ACHN (cell line): ENCODE data around the gene NPPB.
A peak's percentile ranks its signal among the peaks of the same experiment; 100 is the strongest.

Experiments
- DNase-seq: peaks from one replicate; pipeline ENCODE4 v3.0.0-alpha.2; 2015
- in situ Hi-C: cut with HindIII; loops from 2 replicates; pipeline ENCODE4 v1.10.0; 2017; ENCODE audit warnings: low sequenced_read_pairs, low pct_ligation_motif_present, low pct_unique_long_range_greater_than_20kb

NPPB gene

DNA sequence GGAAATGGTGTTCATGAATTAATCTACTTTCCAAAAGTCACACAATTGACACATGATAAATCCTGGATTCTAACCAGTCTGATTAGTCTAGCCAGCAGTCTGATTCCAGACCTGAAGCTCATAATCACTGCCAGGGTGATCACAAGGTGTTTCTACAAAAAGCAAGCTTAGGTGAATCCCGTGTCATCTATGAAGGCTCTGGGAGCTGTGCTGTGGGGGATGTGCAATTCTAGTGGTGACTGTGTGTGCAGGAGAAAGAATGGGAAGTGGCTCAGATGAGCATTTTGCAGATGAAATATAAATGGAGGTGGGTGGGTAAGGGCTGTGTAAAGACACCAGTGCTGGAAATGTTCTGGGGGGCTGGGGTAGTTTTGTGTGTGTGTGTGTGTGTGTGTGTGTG is 1.8 kb upstream of the NPPB start:
- no peak for DNase-seq
- in situ Hi-C loops: no loop called here

DNA sequence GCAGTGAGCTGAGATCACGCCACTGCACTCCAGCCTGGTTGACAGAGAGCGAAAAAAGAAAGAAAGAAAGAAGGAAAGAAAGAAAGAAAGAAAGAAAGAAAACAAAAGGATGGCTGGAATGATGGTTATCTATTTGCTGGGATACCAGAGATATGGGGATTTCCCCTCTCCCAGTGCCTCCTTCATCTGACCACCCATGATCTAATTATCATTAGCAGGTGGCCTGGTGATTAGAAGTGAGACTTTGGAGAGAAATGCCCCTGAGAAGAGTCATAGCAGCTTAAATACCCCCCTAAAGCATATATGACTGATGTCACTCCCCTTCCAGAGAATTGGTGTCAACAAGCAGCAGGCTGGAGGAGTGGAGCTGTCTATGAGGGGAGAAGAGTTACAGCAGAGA is 1.3 kb upstream of the NPPB start:
- in situ Hi-C loops: no loop called here
- no peak for DNase-seq

DNA sequence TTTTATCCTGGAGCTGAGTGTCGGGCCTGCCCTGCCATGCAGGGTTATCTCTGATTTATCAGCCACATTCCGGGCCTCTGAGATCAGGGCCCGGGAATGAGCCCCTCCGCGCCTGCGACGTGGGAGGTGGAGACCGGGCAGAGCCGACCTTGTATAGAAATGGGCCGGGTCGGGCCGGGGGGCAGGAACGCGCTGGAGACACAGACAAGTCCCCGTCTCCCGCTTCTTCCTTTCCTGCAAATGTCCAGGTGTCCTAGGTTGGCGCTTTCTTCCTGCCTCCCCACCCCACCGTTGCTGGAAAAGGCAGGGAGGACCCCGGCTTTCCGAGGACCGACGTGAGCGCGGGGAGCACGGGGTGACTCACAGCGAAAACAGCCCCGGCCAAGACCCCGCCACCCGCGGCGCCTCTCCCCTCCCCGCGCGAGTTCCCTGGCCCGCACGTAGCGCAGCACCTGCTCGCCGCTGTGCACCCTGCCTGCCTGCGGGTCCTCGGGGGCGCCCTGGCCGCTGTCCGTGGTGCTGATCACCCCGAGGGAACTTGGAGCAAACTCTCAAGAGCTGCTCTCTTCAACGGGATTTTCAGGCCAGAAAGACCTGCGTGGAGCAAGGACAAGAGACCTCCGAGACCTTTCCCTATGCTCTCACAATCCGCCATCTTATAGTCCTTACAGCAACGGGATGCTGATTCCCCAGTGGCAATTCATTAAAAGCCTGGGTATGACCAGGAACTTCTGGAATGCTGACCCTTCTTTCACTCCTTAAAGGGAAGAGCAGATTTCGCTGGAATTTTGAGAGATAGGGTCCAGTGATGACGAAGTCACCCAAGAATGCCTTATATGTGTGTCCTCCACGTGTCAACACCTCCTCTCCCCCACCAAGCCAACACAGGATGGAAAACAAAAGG is 475 bp upstream of the NPPB start:
- in situ Hi-C loops: no loop called here
- DNase-seq: peak; percentile 67

DNA sequence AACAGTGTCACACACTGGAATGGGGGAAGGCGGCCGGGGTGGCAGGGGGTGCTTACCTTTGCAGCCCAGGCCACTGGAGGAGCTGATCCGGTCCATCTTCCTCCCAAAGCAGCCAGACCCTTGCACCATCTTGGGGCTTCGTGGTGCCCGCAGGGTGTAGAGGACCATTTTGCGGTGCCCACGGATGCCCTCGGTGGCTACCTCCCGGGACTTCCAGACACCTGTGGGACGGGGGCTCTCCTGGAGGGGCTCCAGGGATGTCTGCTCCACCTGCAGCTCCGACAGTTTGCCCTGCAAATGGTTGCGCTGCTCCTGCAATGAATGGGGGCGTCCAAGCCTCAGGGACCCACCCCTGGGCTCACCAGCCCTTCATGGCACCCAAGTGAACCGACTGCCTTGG is 587 bp downstream of the NPPB start:
- in situ Hi-C loops: no loop called here
- no peak for DNase-seq

DNA sequence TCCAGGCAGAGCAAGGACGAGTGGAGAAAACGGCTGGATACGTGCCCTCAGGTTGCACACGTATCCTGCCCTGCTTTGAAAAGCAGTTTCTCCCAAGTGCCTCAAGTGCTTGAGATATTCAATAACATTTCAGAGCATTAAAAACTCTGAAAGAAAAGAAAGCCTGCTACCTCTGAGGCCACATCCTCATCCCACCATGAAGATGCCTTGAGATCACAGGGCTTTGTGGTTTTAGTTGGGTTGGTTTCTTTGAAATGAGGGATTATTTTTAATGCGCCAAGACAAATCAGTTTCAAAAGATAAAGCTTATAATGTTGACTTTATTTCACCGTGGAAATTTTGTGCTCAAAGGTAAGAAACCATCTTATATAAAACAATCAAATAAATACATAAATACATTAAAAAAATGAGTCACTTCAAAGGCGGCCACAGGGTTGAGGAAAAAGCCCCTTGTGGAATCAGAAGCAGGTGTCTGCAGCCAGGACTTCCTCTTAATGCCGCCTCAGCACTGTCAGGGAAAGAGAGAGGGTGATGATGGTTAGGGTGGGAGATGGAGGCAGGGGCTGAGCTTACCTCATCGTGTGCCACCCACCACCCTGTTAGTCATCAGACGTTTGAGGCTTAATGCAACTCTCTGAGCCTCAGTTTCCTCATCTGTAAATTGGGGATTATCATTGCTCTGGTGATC is 1.4 kb downstream of the NPPB start:
- in situ Hi-C loops: no loop called here

DNA sequence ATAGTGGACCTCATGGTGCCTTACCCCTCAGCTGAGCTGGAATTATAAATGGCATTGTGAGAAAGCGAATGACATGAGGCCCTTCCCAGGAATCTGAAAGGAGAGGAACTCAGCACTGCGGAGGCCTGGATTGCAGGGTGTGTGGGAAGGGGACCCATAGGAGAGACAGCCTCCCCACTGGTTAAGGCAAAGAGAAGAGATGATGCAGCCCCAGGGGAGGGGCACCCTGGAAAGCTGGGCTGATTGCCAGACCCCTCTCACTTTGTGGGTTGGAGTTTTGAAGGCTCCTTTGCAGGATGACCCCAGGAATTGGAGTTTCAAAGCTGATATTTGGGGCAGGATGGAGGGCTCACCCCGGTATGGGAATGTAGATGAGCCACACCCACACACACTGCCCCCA is 2.0 kb downstream of the NPPB start:
- no peak for DNase-seq
- in situ Hi-C loops: no loop called here

More for the DNA sequence above, 1.4 kb downstream of the NPPB start:
- no peak for DNase-seq

DNA sequence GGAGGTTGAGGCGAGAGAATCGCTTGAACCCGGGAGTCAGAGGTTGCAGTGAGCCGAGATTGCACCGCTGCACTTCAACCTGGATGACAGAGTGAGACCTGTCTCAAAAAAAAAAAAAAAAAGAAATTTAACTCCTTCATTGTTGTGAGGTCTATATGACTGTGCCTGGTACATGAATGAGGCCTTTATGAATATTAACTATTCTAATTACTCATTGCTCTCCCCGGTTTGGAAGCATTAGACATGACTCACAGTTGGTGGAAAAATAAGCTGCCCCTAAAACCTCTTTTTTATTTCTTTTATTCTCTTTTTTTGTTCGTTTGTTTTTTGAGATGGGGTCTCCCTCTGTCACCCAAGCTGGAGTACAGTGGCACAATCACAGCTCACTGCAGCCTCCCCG is 3.3 kb downstream of the NPPB start:
- in situ Hi-C loops: no loop called here
- no peak for DNase-seq

DNA sequence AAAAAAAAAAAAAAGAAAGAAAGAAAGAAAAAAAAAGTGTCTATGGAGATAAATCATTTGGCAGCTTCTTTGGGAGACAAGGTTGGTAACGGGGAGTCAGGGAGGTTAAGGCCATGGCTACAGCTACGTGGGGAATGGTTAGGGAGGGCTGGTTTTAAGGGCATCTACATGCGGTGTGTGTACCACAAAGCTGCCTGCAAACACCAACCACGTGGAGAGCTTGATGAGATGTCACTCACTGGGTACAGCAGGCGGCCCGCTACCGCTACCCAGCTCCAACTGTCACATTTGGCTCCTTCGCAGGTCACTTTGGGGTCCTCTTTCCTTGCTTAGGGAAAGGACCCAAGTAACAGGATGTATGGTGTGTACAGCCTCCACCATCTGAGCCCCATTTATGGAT is 4.2 kb downstream of the NPPB start:
- in situ Hi-C loops: no loop called here
- no peak for DNase-seq

DNA sequence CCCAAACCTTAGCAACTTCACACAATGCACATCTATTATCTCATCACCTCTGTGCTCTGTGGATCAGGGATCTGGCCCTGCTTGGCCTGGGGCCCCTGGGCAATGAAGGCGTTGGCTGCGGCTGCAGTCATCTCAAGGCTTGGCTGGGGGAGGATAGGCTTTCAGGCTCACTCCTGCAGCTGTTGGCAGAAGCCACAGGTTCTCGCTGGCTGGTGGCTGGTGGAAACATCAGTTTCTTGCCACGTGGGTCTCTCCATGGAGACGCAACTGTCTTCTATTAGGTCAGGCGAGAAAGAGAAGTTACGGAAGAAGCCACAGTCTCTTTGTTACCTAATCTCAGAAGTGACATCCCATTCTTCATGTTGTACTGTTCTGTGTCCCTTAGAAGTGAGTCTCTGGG is 7.6 kb downstream of the NPPB start:
- in situ Hi-C loops: no loop called here
- DNase-seq: no peak

DNA sequence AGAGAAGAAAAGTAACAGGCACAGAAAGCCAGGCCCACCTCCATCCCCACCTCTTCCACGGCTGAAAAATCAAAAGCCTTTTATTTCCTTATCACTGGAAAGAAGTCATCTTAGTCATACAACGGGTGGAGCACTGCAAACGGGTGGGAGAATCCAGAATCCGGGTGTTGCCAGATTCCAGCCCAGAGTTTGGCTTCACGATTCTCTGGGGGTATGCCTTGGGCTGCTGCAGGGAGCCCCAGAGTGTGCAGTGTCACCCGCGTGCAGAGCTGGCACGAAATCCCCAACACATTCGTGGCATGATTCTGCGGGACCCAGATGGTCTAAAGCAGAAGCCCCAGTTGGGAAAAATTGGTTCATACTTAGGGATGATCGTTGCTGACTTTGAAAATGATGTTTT is 8.6 kb downstream of the NPPB start:
- in situ Hi-C loops: no loop called here
- no peak for DNase-seq

DNA sequence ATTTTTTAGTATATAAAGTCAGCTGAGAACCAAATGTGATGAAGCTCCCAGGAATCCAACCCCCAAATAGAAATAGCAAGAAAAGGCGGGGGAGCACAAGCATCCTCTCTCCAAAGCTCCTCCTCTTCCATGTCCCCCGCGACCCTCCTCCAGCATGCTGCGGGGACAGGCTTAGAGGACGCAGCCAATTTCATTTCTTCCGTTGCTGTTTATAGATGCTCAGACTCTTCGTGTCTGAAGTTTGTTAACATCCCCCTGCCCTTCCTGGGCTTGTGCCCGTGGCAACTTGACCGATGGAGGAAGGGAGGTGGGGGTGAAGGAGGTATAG is 10.4 kb downstream of the NPPB start:
- no peak for DNase-seq
- in situ Hi-C loops: no loop called here

DNA sequence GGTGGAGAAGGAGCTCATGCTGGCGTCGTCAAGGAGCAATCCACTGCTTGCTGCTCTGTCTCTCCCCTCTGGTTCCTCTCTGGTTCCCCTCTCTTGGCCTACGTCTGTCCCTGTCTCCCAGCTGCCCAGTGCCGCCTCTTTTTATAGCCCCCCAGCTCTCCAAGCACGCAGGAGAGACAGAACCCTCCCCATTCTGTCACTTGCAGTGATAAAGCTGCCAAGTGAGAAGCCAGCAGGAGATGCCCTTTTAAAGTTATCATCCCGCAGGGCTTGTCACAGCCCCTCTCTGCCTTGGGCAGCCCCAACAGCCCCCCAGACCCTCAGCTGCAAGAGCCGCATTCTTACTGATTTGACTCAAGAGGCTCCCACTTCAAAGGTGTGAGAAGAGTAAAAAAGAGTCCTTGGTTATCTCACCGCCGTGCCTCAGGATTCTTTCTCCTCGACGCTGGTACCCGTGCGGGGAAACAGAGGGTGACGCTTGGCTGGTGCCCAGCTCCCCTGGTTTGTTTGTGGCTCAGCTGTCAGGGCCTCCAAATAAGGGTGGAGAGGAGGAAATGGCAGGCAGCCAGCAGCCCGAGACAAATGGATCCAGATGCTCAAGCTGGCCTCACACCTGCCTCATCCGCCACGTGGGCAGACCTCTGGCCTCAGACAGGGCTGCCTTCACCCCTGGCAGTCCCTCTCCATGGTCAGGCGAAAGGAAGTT is 10.9 kb downstream of the NPPB start, which contains the start of gene NPPA:
Gene NPPA, minus strand, starts transcription at position 117 of the 706 bp plus-strand sequence. Its CDS starts 99 bp downstream, at position 18.
- in situ Hi-C loops: no loop called here

DNA sequence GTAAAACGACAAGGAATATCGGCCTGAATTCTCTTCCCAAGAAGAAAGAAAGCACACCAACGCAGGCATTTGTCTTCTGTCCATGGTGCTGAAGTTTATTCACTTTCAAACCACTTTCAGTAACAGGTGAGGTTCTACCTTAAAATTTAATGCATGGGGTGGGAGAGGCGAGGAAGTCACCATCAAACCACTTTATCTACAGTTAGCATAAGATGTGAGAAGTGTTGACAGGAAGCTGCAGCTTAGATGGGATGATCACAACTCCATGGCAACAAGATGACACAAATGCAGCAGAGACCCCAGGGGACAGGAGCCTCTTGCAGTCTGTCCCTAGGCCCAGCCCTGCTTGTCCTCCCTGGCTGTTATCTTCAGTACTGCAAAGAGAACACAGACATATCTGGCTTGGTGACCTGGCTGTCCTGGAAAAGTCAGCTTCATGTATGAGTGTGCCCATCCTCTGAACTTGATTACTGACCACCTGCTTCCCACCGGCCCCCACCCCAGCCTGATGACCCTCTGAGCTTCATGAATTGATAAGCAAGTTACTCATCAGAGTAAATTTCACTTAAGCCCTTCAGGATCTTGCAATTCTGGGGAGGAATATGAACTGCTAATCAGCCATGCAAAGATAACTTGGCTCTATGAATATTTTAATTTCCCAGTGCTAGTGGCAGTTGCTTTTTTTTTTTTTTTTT is 13.0 kb downstream of the NPPB start:
- in situ Hi-C loops: no loop called here
- DNase-seq: peak; percentile 18

More for the DNA sequence above, 10.9 kb downstream of the NPPB start, which contains the start of gene NPPA:
- no peak for DNase-seq

DNA sequence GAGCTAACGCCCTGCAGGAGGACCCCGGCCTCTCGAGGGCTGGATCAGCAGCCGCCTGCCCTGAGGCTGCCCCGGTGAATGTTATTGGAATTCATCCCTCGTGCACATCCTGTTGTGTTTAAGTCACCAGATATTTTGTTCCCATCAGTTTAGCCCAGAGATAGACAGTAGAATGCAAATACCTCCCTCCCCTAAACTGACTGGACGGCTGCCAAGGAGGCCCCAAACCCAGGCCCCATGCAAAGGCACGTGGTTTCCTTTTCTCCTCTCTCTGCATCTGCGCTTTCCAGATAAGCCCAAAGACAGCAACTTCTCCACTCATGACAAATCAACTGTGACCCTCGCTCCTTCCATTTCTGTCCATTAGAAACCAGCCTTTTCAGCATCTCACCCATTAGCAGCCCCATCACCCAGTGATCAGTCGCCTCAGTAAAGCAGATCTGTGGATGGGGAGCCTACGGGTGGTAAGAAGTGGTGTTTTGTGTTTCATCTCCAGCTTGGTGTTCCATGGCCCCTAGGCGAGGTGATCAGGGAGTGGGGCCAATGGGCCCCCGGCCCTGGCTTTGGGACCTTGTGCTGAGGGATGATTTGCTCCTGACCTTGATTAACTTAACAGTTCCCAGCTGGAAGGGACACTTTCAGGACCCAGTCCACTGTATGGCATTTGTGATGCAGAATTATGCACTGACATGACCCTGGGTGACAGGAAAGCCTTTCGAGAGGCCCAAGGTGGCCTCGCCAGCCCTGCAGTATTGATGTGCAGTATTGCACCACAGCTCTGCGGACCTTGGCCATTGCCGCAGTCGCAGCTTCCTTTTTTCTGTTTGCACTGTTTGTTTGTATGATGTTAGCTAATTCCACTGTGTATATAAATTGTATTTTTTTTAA is 16.3 kb downstream of the NPPB start:
- DNase-seq: no peak
- in situ Hi-C loops: no loop called here

DNA sequence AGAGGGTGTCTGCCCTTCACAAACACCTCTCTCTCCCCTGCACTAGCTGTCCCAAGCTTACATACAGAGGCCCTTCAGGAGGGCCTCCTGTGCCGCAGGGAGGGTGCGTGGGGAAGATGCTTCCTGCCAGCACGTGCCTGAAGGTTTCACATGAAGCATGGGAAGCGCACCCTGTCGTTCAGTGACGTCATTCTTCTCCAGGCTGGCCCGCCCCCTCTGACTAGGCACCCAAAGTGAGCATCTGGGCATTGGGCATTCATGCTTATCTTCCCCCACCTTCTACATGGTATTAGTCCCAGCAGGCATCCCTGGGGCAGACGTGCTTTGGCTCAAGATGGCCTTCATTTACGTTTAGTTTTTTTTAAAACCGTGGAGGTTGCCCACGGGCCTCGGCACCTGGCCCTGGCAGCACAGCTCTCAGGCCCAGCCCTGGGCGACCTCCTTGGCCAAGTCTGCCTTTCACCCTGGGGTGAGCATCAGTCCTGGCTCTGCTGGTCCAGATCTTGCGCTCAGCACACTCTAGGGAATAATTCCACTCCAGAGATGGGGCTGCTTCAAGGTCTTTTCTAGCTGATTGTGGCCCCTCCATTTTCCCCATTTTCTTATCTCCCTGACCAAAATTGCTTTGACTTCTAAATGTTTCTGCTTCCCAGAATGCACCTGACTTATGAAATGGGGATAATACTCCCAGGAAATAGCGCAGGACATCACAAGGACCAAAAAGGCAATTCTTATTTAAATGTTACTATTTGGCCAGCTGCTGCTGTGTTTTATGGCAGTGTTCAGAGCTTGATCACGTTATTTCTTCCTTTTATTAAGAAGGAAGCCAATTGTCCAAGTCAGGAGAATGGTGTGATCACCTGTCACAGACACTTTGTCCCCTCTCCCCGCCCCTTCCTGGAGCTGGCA is 17.2 kb downstream of the NPPB start:
- in situ Hi-C loops: no loop called here

DNA sequence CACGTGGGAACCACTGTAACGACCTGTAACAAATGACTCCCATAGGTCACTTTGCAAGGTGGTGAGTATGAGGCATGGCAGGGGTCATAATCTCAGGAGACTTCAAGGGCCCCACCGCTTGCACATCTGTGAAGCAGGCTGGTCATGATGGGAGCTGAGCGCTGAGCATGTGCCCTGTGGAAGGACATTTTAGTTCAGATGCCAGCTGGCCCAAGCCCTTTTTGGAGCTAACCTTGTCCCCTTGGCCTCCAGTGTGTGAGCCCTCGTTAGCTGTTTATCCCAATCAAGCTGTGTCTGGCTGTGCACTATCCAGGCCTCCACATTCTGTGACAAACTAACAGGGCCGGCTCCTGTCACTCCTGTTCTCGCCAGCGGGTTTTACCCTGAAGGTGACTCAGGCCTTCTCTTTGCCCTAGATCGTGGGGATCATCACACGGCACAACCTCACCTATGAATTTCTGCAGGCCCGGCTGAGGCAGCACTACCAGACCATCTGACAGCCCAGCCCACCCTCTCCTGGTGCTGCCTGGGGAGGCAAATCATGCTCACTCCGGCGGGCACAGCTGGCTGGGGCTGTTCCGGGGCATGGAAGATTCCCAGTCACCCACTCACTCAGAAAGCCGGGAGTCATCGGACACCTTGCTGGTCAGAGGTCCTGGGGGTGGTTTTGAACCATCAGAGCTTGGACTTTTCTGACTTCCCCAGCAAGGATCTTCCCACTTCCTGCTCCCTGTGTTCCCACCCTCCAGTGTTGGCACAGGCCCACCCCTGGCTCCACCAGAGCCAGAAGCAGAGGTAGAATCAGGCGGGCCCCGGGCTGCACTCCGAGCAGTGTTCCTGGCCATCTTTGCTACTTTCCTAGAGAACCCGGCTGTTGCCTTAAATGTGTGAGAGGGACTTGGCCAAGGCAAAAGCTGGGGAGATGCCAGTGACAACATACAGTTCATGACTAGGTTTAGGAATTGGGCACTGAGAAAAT is 18.7 kb downstream of the NPPB start:
- in situ Hi-C loops: no loop called here
- DNase-seq: no peak

More for the DNA sequence above, 17.2 kb downstream of the NPPB start:
- no peak for DNase-seq
